ENCODE results near the gene ABCC9. TPM values are rescaled to one million over a fixed set of nuclear protein-coding genes. Genes with fewer than 3 reads are reported as not detected.
"Not testable (repeated sequence)": the region's sequence is repeated elsewhere in the genome, so short reads cannot be mapped to it uniquely, and the experiment has no call there.

ABCC9 gene
- total RNA-seq, 1 experiment from 2014 or later, result not detected

GRCh38 chr12:21795648-21796328 is 145.4 kb downstream of the ABCC9 start:
- TF ChIP-seq CTCF (conservative IDR thresholded peaks at IDR 0.05), result no peak
- no CpG with 5 or more reads among the region's 10 CpGs for WGBS (ENCODE audit: extremely low coverage, insufficient read length, low lambda C conversion rate)
- H3K79me2 ChIP-seq (ENCODE audit: insufficient read depth, low read length), result no peaks in the 10 kb centered on the region

GRCh38 chr12:21794807-21795595 is 146.2 kb downstream of the ABCC9 start:
- H4K5ac ChIP-seq (ENCODE audit: insufficient read length, low read depth, low read length); H3K36me3 Mint-ChIP-seq (ENCODE audit: insufficient read depth in 1 of 3, low read depth in 3 of 3); DNase-seq; H3K14ac ChIP-seq (ENCODE audit: insufficient read depth, low read length); H2BK20ac ChIP-seq (ENCODE audit: low read depth, low read length, poor library complexity, severe bottlenecking); H3K4me2 ChIP-seq (ENCODE audit: insufficient read depth, insufficient read length, low read length); H2BK5ac ChIP-seq (ENCODE audit: insufficient read length, low read length); H2BK15ac ChIP-seq (ENCODE audit: low read depth, low read length); H4K20me1 ChIP-seq (ENCODE audit: control insufficient read depth, insufficient read depth, insufficient read length); H3T11ph ChIP-seq (ENCODE audit: low read length); H3K9me3 ChIP-seq (ENCODE audit: control insufficient read depth, low read depth, low read length); H3K4me1 ChIP-seq (ENCODE audit: insufficient read depth, low read length); H3K79me2 ChIP-seq (ENCODE audit: insufficient read depth, low read length); H3K4me1 Mint-ChIP-seq; H3K4me3 Mint-ChIP-seq; H2BK120ac ChIP-seq (ENCODE audit: low read depth, low read length, poor library complexity, severe bottlenecking); H4K8ac ChIP-seq (replicated peaks; ENCODE audit: insufficient read length, low read depth, low read length); H3K23ac ChIP-seq (ENCODE audit: insufficient read length, low read depth, low read length); H3K56ac ChIP-seq (ENCODE audit: insufficient read length, low read depth, low read length); H3K27me3 ChIP-seq (ENCODE audit: insufficient read depth, low read length); H3K79me1 ChIP-seq (ENCODE audit: insufficient read depth, low read depth, low read length, poor library complexity, severe bottlenecking); H3K27ac Mint-ChIP-seq; H3K9ac ChIP-seq (ENCODE audit: extremely low read depth, insufficient read length, low read length); H2BK12ac ChIP-seq (ENCODE audit: insufficient read length, low read depth, low read length); H3K4ac ChIP-seq (ENCODE audit: low read depth, low read length); H3K9me3 Mint-ChIP-seq; H3K23me2 ChIP-seq (ENCODE audit: insufficient read length, low read depth, low read length, poor library complexity, severe bottlenecking); H4K91ac ChIP-seq (ENCODE audit: insufficient read length, low read depth, low read length); H2AK5ac ChIP-seq (ENCODE audit: insufficient read length, low read length); H3K27ac ChIP-seq (ENCODE audit: insufficient read length, low read depth, low read length); H3K18ac ChIP-seq (ENCODE audit: insufficient read length, low read depth, low read length); H2AFZ ChIP-seq (ENCODE audit: low read length): not testable (repeated sequence)
- no CpG with 5 or more reads among the region's 8 CpGs for WGBS (ENCODE audit: extremely low coverage, insufficient read length, low lambda C conversion rate)
- peaks cover 16% of the 10 kb centered on the region for H3K27me3 Mint-ChIP-seq (ENCODE audit: low read depth)

More at GRCh38 chr12:21795648-21796328, 145.4 kb downstream of the ABCC9 start:
- Histone ChIP-seq H4K20me1 (ENCODE audit: control insufficient read depth, insufficient read depth, insufficient read length) (no peaks in the 10 kb centered on the region), H3K4ac (ENCODE audit: low read depth, low read length) (no peak overlapping the region), H3K27ac (ENCODE audit: insufficient read length, low read depth, low read length) (no peak overlapping the region), H4K8ac (replicated peaks; ENCODE audit: insufficient read length, low read depth, low read length) (no peak overlapping the region), H4K5ac (ENCODE audit: insufficient read length, low read depth, low read length) (no peak overlapping the region), H3K79me1 (ENCODE audit: insufficient read depth, low read depth, low read length, poor library complexity, severe bottlenecking) (no peaks in the 10 kb centered on the region), H2BK120ac (ENCODE audit: low read depth, low read length, poor library complexity, severe bottlenecking) (no peak overlapping the region), H2AFZ (ENCODE audit: low read length) (no peak overlapping the region), H3K4me2 (ENCODE audit: insufficient read depth, insufficient read length, low read length) (no peak overlapping the region), H2BK5ac (ENCODE audit: insufficient read length, low read length) (no peak overlapping the region), H3K14ac (ENCODE audit: insufficient read depth, low read length) (no peak overlapping the region), H3K56ac (ENCODE audit: insufficient read length, low read depth, low read length) (no peak overlapping the region), H3K9me3 (ENCODE audit: control insufficient read depth, low read depth, low read length) (no peaks in the 10 kb centered on the region), H3K27me3 (ENCODE audit: insufficient read depth, low read length) (no peaks in the 10 kb centered on the region), H2BK15ac (ENCODE audit: low read depth, low read length) (no peak overlapping the region), H3K23me2 (ENCODE audit: insufficient read length, low read depth, low read length, poor library complexity, severe bottlenecking) (no peaks in the 10 kb centered on the region), H2AK5ac (ENCODE audit: insufficient read length, low read length) (no peak overlapping the region), H3K9ac (ENCODE audit: extremely low read depth, insufficient read length, low read length) (no peak overlapping the region), H4K91ac (ENCODE audit: insufficient read length, low read depth, low read length) (no peak overlapping the region), H2BK20ac (ENCODE audit: low read depth, low read length, poor library complexity, severe bottlenecking) (no peak overlapping the region), H3K4me1 (ENCODE audit: insufficient read depth, low read length) (no peaks in the 10 kb centered on the region), H3T11ph (ENCODE audit: low read length) (no peak overlapping the region), H2BK12ac (ENCODE audit: insufficient read length, low read depth, low read length) (no peak overlapping the region), H3K23ac (ENCODE audit: insufficient read length, low read depth, low read length) (no peak overlapping the region), H3K18ac (ENCODE audit: insufficient read length, low read depth, low read length) (no peak overlapping the region)
- Mint-ChIP-seq H3K27ac (no peak overlapping the region; a peak in 1 of 7 replicates), H3K4me3 (no peak overlapping the region), H3K9me3 (peaks cover 0 to 2% of the 10 kb centered on the region in 2 experiments; a peak in 1 of 5 replicates), H3K4me1 (no peaks in the 10 kb centered on the region), H3K27me3 (ENCODE audit: low read depth) (peaks cover 15% of the 10 kb centered on the region), H3K36me3 (ENCODE audit: insufficient read depth in 1 of 3, low read depth in 3 of 3) (no peaks in the 10 kb centered on the region; a peak in 1 of 7 replicates)
- no peak for DNase-seq

Data from H9 (cell line).